Breast epithelium (tissue), 3 donors: ENCODE measurements around the gene ARL3.

Source experiments
- POLR2A ChIP-seq: fragments of 450-650 bp; IDR thresholded peaks from one replicate; pipeline ENCODE4 v1.6.1; 2016; ENCODE audit warnings: antibody characterized with exemption, mild to moderate bottlenecking, moderate library complexity
- TF ChIP-seq, protein P1 (sequence below), 3 donors: fragments of 450-650 bp; IDR thresholded peaks; one replicate each; pipeline ENCODE4 v1.5.1; 2016 to 2017; ENCODE audit warnings: antibody characterized with exemption in 3 of 3, mild to moderate bottlenecking in 3 of 3, moderate library complexity in 3 of 3

- TF ChIP-seq, protein P1, sequence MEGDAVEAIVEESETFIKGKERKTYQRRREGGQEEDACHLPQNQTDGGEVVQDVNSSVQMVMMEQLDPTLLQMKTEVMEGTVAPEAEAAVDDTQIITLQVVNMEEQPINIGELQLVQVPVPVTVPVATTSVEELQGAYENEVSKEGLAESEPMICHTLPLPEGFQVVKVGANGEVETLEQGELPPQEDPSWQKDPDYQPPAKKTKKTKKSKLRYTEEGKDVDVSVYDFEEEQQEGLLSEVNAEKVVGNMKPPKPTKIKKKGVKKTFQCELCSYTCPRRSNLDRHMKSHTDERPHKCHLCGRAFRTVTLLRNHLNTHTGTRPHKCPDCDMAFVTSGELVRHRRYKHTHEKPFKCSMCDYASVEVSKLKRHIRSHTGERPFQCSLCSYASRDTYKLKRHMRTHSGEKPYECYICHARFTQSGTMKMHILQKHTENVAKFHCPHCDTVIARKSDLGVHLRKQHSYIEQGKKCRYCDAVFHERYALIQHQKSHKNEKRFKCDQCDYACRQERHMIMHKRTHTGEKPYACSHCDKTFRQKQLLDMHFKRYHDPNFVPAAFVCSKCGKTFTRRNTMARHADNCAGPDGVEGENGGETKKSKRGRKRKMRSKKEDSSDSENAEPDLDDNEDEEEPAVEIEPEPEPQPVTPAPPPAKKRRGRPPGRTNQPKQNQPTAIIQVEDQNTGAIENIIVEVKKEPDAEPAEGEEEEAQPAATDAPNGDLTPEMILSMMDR (IDR thresholded peaks at IDR 0.05) = no peak
- no peak for TF ChIP-seq POLR2A
These were observed 48.2 kb downstream of the ARL3 start for GRCh38 chr10:102665904-102666509.
